HepG2 (cell line): ENCODE measurements around the gene GALNT12.

Source experiments
- CTCF ChIP-seq: sonication (generic); formaldehyde crosslinking; IDR thresholded peaks from 2 replicates; pipeline ENCODE4 v1.5.0; 2020; ENCODE audit warnings: mild to moderate bottlenecking, missing genetic modification reagents, moderate library complexity
- JUN ChIP-seq: sonication (generic); formaldehyde crosslinking; IDR thresholded peaks from 2 replicates; pipeline ENCODE4 v1.4.0; 2020; ENCODE audit warnings: mild to moderate bottlenecking, missing genetic modification reagents
- KDM4B ChIP-seq: sonication (generic); formaldehyde crosslinking; IDR thresholded peaks from 2 replicates; pipeline ENCODE4 v1.4.0; 2020; ENCODE audit warnings: missing genetic modification reagents
- MAFK ChIP-seq, 2 experiments: IDR thresholded peaks in 1 of 2; conservative IDR thresholded peaks in 1 of 2; 2 replicates each; pipeline ENCODE4 v1.6.1; 2011; ENCODE audit warnings: improper control_type of control experiment in 2 of 2, low read length in 2 of 2
- MNT ChIP-seq: fragments of 450-650 bp; IDR thresholded peaks from 2 replicates; pipeline ENCODE4 v1.6.1; 2016
- NR3C1 ChIP-seq: sonication (generic); formaldehyde crosslinking; IDR thresholded peaks from 2 replicates; pipeline ENCODE4 v1.4.0; 2020; ENCODE audit warnings: missing genetic modification reagents
- RCOR2 ChIP-seq: IDR thresholded peaks from 2 replicates; pipeline ENCODE4 v1.6.1; 2016; ENCODE audit warnings: missing biosample characterization, missing genetic modification reagents
- TARDBP ChIP-seq: sonication (generic); formaldehyde crosslinking; IDR thresholded peaks from 2 replicates; pipeline ENCODE4 v1.8.0; 2022; ENCODE audit warnings: mild to moderate bottlenecking, missing genetic modification reagents
- ZHX1 ChIP-seq: sonication (generic); formaldehyde crosslinking; IDR thresholded peaks from 2 replicates; pipeline ENCODE4 v1.8.1; 2022; ENCODE audit warnings: low read depth, mild to moderate bottlenecking, missing genetic modification reagents
- ZNF460 ChIP-seq: sonication (generic); formaldehyde crosslinking; IDR thresholded peaks from 2 replicates; pipeline ENCODE4 v1.5.1; 2020; ENCODE audit warnings: missing genetic modification reagents, mild to moderate bottlenecking, borderline replicate concordance
- ZNF512 ChIP-seq: sonication (generic); formaldehyde crosslinking; IDR thresholded peaks from 2 replicates; pipeline ENCODE4 v1.4.0; 2020; ENCODE audit warnings: mild to moderate bottlenecking, missing genetic modification reagents

- TF ChIP-seq CTCF (CRISPR knock-in tag) (peak; percentile 57; the same call in 1 of the 2 replicates), ZNF460 (CRISPR knock-in tag) (no peak), MNT (no peak), JUN (CRISPR knock-in tag) (no peak), ZNF512 (CRISPR knock-in tag) (no peak), ZHX1 (no peak), NR3C1 (CRISPR knock-in tag) (no peak), RCOR2 (CRISPR knock-in tag) (no peak), MAFK (conservative IDR thresholded peaks at IDR 0.05 in 1 of 2, IDR thresholded peaks at IDR 0.05 in 1 of 2; ENCODE audit: low read length in 2 of 2) (no peak), KDM4B (CRISPR knock-in tag) (no peak), TARDBP (CRISPR knock-in tag) (no peak)
These were observed 10.9 kb upstream of the GALNT12 start, which contains the start of gene ANKS6 for GRCh38 chr9:98796364-98797101.
